HG03108 (cell line): ENCODE data around the gene ATP1B4.

Experiments
- ATAC-seq: cut with Tn5 transposase; IDR thresholded peaks from one replicate; pipeline ENCODE4 v1.9.1; 2021; ENCODE audit warnings: moderate library complexity; ENCODE audit not compliant: unreplicated experiment

The ATP1B4 gene

GRCh38 chrX:120372667-120373370, 10.9 kb downstream of the ATP1B4 start:
- no peak for ATAC-seq

- no peak for ATAC-seq
These were observed 15.3 kb downstream of the ATP1B4 start for GRCh38 chrX:120377179-120377578.

GRCh38 chrX:120377715-120378114, 15.8 kb downstream of the ATP1B4 start:
- ATAC-seq: no peak

- ATAC-seq: no peak
These were observed 16.7 kb downstream of the ATP1B4 start for GRCh38 chrX:120378570-120378969.

GRCh38 chrX:120379937-120380681, 18.2 kb downstream of the ATP1B4 start:
- no peak for ATAC-seq

- no peak for ATAC-seq
These were observed 18.8 kb downstream of the ATP1B4 start for GRCh38 chrX:120380699-120381098.

GRCh38 chrX:120401301-120401700, 39.4 kb downstream of the ATP1B4 start:
- no peak for ATAC-seq

GRCh38 chrX:120402369-120402768, 40.5 kb downstream of the ATP1B4 start:
- ATAC-seq: no peak

- no peak for ATAC-seq
These were observed 44.7 kb downstream of the ATP1B4 start for GRCh38 chrX:120406638-120407037.

- no peak for ATAC-seq
These were observed 46.3 kb downstream of the ATP1B4 start for GRCh38 chrX:120408168-120408567.

- ATAC-seq: no peak
These were observed 57.6 kb downstream of the ATP1B4 start for GRCh38 chrX:120419463-120419862.

GRCh38 chrX:120426599-120426998, 64.7 kb downstream of the ATP1B4 start:
- no peak for ATAC-seq

GRCh38 chrX:120428309-120428708, 66.4 kb downstream of the ATP1B4 start:
- ATAC-seq: no peak

GRCh38 chrX:120429776-120430540, 68.1 kb downstream of the ATP1B4 start:
- ATAC-seq: no peak
